ENCODE data around the gene SLC25A45.

The SLC25A45 gene

GRCh38 chr11:65427691-65428577, 45.5 kb upstream of the SLC25A45 start:
- peak; percentile 86 for DNase-seq (ENCODE audit: low read depth)
- peak overlapping the region; percentile 99 for H3K4me3 ChIP-seq (ENCODE audit: low read length)
- TF ChIP-seq CTCF (conservative IDR thresholded peaks at IDR 0.05; ENCODE audit: low read length), result no peak

DNA sequence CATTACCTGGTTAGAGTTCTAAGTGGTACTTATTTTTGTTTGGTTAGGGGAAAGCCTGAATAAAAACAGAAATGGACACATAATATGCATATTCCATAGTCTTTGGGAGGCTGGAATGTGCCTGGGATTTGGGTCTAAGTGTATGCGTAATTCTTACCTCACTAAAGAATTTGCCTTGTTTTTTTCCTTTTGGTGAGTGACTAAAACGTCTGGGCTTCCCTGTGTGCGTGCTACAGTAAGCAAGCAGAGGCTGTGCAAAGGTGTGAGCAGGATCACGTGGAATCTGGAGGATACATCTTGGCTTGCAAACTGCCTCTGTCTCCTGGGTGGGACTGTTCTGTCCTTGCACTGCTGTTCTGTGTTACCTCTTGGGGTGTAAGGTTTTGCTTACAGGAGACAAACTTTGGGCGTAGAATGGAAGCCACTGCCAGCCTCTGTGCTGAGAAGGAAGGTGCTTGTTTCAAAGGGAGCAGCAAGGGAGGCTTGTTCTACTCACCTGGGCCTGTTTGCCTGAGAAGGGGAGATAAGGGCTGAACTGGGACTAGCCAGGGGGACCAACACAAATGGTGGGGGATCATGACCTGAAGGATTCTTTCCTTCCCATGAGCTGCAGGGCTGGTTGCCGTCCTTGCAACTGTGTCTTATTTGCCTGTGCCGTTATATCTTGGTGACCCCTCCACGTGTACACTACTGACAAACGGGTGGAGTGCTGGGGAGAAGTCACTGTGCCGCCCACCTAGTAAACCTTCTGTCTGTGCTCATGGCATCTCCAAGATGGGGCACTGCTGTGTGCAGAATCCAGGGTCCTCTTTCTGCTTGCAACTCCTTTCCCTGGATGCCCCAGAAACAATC, 44.6 kb upstream of the SLC25A45 start:
- H3K4me3 ChIP-seq (ENCODE audit: low read length), result peak overlapping the region; percentile 99
- peak; percentile 85 for DNase-seq (ENCODE audit: low read depth)
- TF ChIP-seq CTCF (conservative IDR thresholded peaks at IDR 0.05; ENCODE audit: low read length), result no peak

DNA sequence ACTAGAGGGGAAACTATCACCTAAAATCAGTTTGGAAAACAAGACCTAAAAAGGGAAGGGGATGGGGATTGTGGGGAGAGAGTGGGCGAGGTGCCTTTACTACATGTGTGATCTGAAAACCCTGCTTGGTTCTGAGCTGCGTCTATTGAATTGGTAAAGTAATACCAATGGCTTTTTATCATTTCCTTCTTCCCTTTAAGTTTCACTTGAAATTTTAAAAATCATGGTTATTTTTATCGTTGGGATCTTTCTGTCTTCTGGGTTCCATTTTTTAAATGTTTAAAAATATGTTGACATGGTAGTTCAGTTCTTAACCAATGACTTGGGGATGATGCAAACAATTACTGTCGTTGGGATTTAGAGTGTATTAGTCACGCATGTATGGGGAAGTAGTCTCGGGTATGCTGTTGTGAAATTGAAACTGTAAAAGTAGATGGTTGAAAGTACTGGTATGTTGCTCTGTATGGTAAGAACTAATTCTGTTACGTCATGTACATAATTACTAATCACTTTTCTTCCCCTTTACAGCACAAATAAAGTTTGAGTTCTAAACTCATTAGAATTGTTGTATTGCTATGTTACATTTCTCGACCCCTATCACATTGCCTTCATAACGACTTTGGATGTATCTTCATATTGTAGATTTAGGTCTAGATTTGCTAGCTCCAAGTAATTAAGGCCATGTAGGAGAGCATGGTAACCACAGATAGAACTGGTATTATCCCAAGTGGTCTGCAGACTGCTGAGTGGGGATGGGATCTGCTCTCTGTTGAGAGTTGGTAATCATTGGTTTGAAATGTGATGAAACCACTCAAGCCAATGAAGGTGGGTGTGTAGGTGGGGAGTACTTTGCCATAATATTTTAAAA, 43.8 kb upstream of the SLC25A45 start:
- DNase-seq (ENCODE audit: low read depth), result peak; percentile 83
- H3K4me3 ChIP-seq (ENCODE audit: low read length), result peak overlapping the region; percentile 99
- TF ChIP-seq CTCF (conservative IDR thresholded peaks at IDR 0.05; ENCODE audit: low read length), result no peak

- TF ChIP-seq CTCF (conservative IDR thresholded peaks at IDR 0.05; ENCODE audit: low read length), result 0 out of 2 replicates have a peak, but pooled peaks have one; percentile 7
- DNase-seq (ENCODE audit: low read depth), result peak; percentile 82
- H3K4me3 ChIP-seq (ENCODE audit: low read length), result peak overlapping the region; percentile 99
These were observed 42.9 kb upstream of the SLC25A45 start for GRCh38 chr11:65425105-65425970.

- peak; percentile 70 for DNase-seq (ENCODE audit: low read depth)
- TF ChIP-seq CTCF (conservative IDR thresholded peaks at IDR 0.05; ENCODE audit: low read length), result no peak
These were observed 42.0 kb upstream of the SLC25A45 start for GRCh38 chr11:65424205-65425104.

More at GRCh38 chr11:65424205-65425104, 42.0 kb upstream of the SLC25A45 start:
- peak overlapping the region; percentile 99 for H3K4me3 ChIP-seq (ENCODE audit: low read length)
